Mesothelial cell of epicardium (in vitro differentiated cells): Measurements from ENCODE around the gene RTN4RL2. TPM values are rescaled to one million over a fixed set of nuclear protein-coding genes. Genes with fewer than 3 reads are reported as not detected.

Source experiments
- DNase-seq, 2 experiments: peaks; one replicate each; pipeline ENCODE4 v3.0.0; 2021; ENCODE audit warnings: low spot score in 2 of 2; ENCODE audit not compliant: unreplicated experiment in 2 of 2
- H3K27ac Mint-ChIP-seq: 2 replicates; pipeline ENCODE4 v1.8.0; 2021; ENCODE audit warnings: mixed read lengths
- H3K27me3 Mint-ChIP-seq: 2 replicates; pipeline ENCODE4 v1.8.0; 2021; ENCODE audit warnings: low read depth, mixed read lengths
- H3K36me3 Mint-ChIP-seq: 2 replicates; pipeline ENCODE4 v1.8.0; 2021; ENCODE audit warnings: mixed read lengths
- H3K4me1 Mint-ChIP-seq: 2 replicates; pipeline ENCODE4 v1.8.0; 2021; ENCODE audit warnings: mixed read lengths
- H3K4me3 Mint-ChIP-seq: 2 replicates; pipeline ENCODE4 v1.8.0; 2021; ENCODE audit warnings: mild to moderate bottlenecking, moderate library complexity, mixed read lengths
- H3K9me3 Mint-ChIP-seq: 2 replicates; pipeline ENCODE4 v1.8.0; 2021; ENCODE audit warnings: mixed read lengths
- CTCF ChIP-seq: fragments of 200-600 bp; sonication (generic); IDR thresholded peaks from one replicate; pipeline ENCODE4 v1.5.0; 2021; ENCODE audit warnings: antibody characterized with exemption; ENCODE audit not compliant: unreplicated experiment
- total RNA-seq: library from RNA; stranded (reverse); gene quantifications from 3 replicates; pipeline ENCODE4 v1.2.1, GENCODE V29; 2021

The RTN4RL2 gene
- total RNA-seq, 1 donor from 2014 or later = 0.38 TPM

GRCh38 chr11:57477507-57478189 is 17.3 kb downstream of the RTN4RL2 start:
- Mint-ChIP-seq H3K4me1 (peaks cover 19% of the 10 kb centered on the region), H3K27ac (no peak overlapping the region), H3K36me3 (no peaks in the 10 kb centered on the region), H3K4me3 (peak overlapping the region; percentile 58), H3K27me3 (peaks cover 96% of the 10 kb centered on the region), H3K9me3 (no peaks in the 10 kb centered on the region)
- no peak for DNase-seq
- no peak for TF ChIP-seq CTCF

DNA sequence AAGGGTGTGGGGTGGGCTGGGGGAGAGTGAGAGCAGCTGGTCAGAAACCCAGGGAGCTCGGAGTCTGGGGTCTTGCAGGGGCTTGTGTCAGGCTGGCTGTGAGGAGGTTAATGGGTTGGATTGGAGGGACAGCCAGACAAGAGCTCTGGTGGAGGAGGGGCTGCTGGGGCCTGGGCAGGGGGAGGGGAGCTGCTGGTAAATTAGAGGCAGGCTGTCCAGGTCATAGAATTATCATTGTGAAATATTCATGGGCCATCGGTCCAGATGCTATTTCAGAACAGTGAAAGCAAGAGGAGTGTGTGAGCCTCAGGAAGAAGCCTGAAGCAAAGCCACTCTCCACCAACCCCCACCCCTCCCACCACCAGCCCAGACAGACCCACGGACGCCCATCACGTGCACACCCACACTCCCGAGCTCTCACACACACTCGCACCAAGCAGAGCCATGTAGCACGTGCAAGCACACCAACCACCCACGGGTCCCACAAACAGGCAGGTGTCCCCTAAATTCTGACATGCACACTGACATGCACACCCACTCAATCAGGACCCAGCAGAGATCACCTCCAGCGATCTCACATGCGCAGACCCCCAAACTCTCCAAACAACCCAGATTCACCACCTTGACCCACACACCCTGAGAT is 18.8 kb downstream of the RTN4RL2 start:
- H3K9me3 Mint-ChIP-seq = no peaks in the 10 kb centered on the region
- H3K27ac Mint-ChIP-seq = no peak overlapping the region
- no peak overlapping the region for H3K4me3 Mint-ChIP-seq
- no peaks in the 10 kb centered on the region for H3K36me3 Mint-ChIP-seq
- no peak for DNase-seq
- peaks cover 94% of the 10 kb centered on the region for H3K27me3 Mint-ChIP-seq
- peaks cover 25% of the 10 kb centered on the region for H3K4me1 Mint-ChIP-seq
- no peak for TF ChIP-seq CTCF

GRCh38 chr11:57479911-57480310 is 19.6 kb downstream of the RTN4RL2 start:
- no peaks in the 10 kb centered on the region for H3K9me3 Mint-ChIP-seq
- H3K27me3 Mint-ChIP-seq = peaks cover 94% of the 10 kb centered on the region
- no peaks in the 10 kb centered on the region for H3K36me3 Mint-ChIP-seq
- DNase-seq = no peak
- H3K27ac Mint-ChIP-seq = no peak overlapping the region
- H3K4me1 Mint-ChIP-seq = peaks cover 25% of the 10 kb centered on the region
- no peak for TF ChIP-seq CTCF
- no peak overlapping the region for H3K4me3 Mint-ChIP-seq

DNA sequence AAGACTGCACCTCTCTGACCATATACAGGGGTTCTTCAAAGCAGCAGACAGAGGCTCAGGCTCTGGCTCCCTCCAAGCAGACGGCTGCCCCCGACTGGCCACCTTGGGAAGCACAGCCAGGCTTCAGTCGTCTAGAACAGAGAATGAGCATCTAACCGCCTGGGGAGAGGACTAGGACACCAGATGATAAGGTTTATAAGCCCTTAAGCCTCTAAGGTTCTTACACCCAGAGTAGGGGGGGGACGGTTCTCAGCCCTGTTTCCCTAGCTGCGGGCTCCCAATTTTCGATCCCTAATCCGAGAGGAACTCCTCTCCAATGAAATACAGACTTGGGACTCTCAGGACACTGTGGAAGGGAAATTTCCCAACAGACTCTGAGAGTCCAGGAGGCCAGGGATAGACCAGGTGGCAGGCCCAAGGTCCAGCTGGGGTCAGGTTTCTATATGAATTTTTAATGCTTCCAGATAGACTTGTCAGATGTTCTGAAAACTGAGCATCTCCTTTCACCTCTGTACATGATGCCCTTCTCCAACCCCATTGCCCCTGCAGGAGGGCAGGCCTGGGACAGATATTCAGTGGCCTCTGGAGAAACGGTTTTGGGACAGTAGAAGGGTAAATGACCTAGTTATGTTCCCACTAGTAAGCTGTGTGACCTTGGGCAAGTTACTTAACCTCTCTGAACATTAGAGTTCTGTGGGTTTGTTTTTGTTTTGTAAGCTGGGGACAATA is 20.2 kb downstream of the RTN4RL2 start:
- DNase-seq = peak in 1 of 2 experiments; percentile 60
- H3K27me3 Mint-ChIP-seq = peaks cover 89% of the 10 kb centered on the region
- peaks cover 25% of the 10 kb centered on the region for H3K4me1 Mint-ChIP-seq
- no peak overlapping the region for H3K27ac Mint-ChIP-seq
- H3K36me3 Mint-ChIP-seq = no peaks in the 10 kb centered on the region
- H3K9me3 Mint-ChIP-seq = no peaks in the 10 kb centered on the region
- TF ChIP-seq CTCF = peak; percentile 36
- no peak overlapping the region for H3K4me3 Mint-ChIP-seq

- H3K36me3 Mint-ChIP-seq = no peaks in the 10 kb centered on the region
- H3K4me1 Mint-ChIP-seq = peaks cover 20% of the 10 kb centered on the region
- TF ChIP-seq CTCF = no peak
- H3K4me3 Mint-ChIP-seq = peak overlapping the region; percentile 53
- H3K27me3 Mint-ChIP-seq = peaks cover 82% of the 10 kb centered on the region
- no peak overlapping the region for H3K27ac Mint-ChIP-seq
- DNase-seq = no peak
- H3K9me3 Mint-ChIP-seq = no peaks in the 10 kb centered on the region
Observed at GRCh38 chr11:57481315-57481714, 21.0 kb downstream of the RTN4RL2 start.
